Lung (tissue), 16 donors: Measurements from ENCODE around the gene CCL22. TPM values are rescaled to one million over a fixed set of nuclear protein-coding genes. Genes with fewer than 3 reads are reported as not detected.

Experiments
- ATAC-seq: fragments of 200-7000 bp; cut with Tn5 transposase; one replicate; pipeline ENCODE4 v1.9.1; 2020; ENCODE audit warnings: moderate number of reproducible peaks; ENCODE audit not compliant: insufficient read depth, low FRiP score
- DNase-seq, 3 donors: peaks; one replicate each; pipeline ENCODE4 v3.0.0-alpha.2; 2013 to 2017
- H3K27ac ChIP-seq, 2 donors: one replicate each; pipeline ENCODE4 v1.5.1; 2013; ENCODE audit warnings: mild to moderate bottlenecking in 2 of 2, moderate library complexity in 2 of 2, control low read depth in 1 of 2, inconsistent platforms in 1 of 2, low read depth in 1 of 2, low read length in 1 of 2
- H3K27me3 ChIP-seq, 3 donors: one replicate each; pipeline ENCODE4 v1.5.1; 2013; ENCODE audit warnings: low read length in 2 of 3; ENCODE audit not compliant: control insufficient read depth in 3 of 3, insufficient read depth in 3 of 3
- H3K36me3 ChIP-seq, 4 donors: one replicate each; pipeline ENCODE4 v1.5.1; 2013; ENCODE audit warnings: low read length in 4 of 4, mild to moderate bottlenecking in 1 of 4, moderate library complexity in 1 of 4; ENCODE audit not compliant: control insufficient read depth in 4 of 4, insufficient read depth in 4 of 4
- H3K4me1 ChIP-seq, 5 donors: one replicate each; pipeline ENCODE4 v1.5.1; 2013; ENCODE audit warnings: low read length in 5 of 5, mild to moderate bottlenecking in 2 of 5, moderate library complexity in 1 of 5; ENCODE audit not compliant: control insufficient read depth in 5 of 5, insufficient read depth in 5 of 5
- H3K4me3 ChIP-seq: one replicate; pipeline ENCODE4 v1.5.1; 2013; ENCODE audit warnings: mild to moderate bottlenecking, control low read depth, moderate library complexity
- H3K9ac ChIP-seq, 2 donors: one replicate each; pipeline ENCODE4 v1.5.1; 2013; ENCODE audit warnings: low read length in 2 of 2, control low read depth in 1 of 2; ENCODE audit not compliant: insufficient read depth in 1 of 2
- H3K9me3 ChIP-seq, 4 donors: one replicate each; pipeline ENCODE4 v1.5.1; 2013; ENCODE audit warnings: low read length in 3 of 4, mild to moderate bottlenecking in 1 of 4, moderate library complexity in 1 of 4; ENCODE audit not compliant: control insufficient read depth in 4 of 4, insufficient read depth in 3 of 4
- CTCF ChIP-seq: IDR thresholded peaks from 2 replicates; pipeline ENCODE4 v1.5.1; 2012; ENCODE audit warnings: mild to moderate bottlenecking; ENCODE audit errors: control extremely low read depth, extremely low read depth
- WGBS, 2 donors: extraction: QIAGEN DNeasy Blood & Tissue Kit; methylation state at CpG; one replicate each; pipeline ENCODE4 v1.1.7; 2013; 5-methylcytosine and 5-hydroxymethylcytosine counted together
- long read RNA-seq, 5 donors: transcript quantifications; one replicate each; lab custom pipeline, GENCODE V29; 2026
- polyA plus RNA-seq, 2 donors: library from polyadenylated mRNA; stranded (reverse); fragments of 200-250 nt; gene quantifications; one replicate each; pipeline ENCODE4 v1.2.1, GENCODE V29; 2013
- total RNA-seq, 2 donors: library from RNA; depleted of rRNA in 1 of 2; stranded (reverse); fragments of >200 nt in 1 of 2; gene quantifications; one replicate each; pipeline ENCODE4 v1.2.1, GENCODE V29; 2014 to 2021
- donor health status: control.
- donor health status: control.
- donor health status: Bipolar disorder and iron deficiency.
- donor health status: healthy.
- donor health status: DM: yes; HTN: yes; CAD: no.

Gene CCL22
- 1 to 10 TPM in 1 of 2 donors, under 1 TPM in 1; 0.43 to 3.1 TPM for total RNA-seq
- 1 to 10 TPM in 1 of 2 donors, under 1 TPM in 1; 0.65 to 1.8 TPM for polyA plus RNA-seq
- long read RNA-seq, donor 1: 0 reads
- long read RNA-seq, donor 2: 0 reads
- long read RNA-seq, donor 3: 0 reads
- long read RNA-seq, donor 4: 0 reads
- long read RNA-seq, donor 5: 0 reads

- Histone ChIP-seq H3K27ac (no peak within 1 kb of the TSS), H3K9ac (no peak within 1 kb of the TSS), H3K27me3 (no peaks in the 10 kb centered on the region), H3K9me3 (no peaks in the 10 kb centered on the region), H3K4me1 (no peaks in the 10 kb centered on the region), H3K36me3 (no peaks in the 10 kb centered on the region), H3K4me3 (no peak within 1 kb of the TSS)
- DNase-seq: no peak
- no peak for ATAC-seq
- no peak for TF ChIP-seq CTCF
- 80% methylated on average over 9 of the region's 9 CpGs for WGBS, 2 donors
These were observed at the start of gene CCL22 for GRCh38 chr16:57358527-57359095. Gene CCL22, plus strand, starts transcription at chr16:57358783. Its CDS starts 34 bp downstream, at chr16:57358817.

- Histone ChIP-seq H3K27me3 (peaks cover 0 to 7% (median 0%) of the 10 kb centered on the region in 3 donors), H3K9me3 (no peaks in the 10 kb centered on the region), H3K9ac (no peak overlapping the region), H3K4me1 (peaks cover 0 to 2% (median 0%) of the 10 kb centered on the region in 5 donors), H3K36me3 (no peaks in the 10 kb centered on the region), H3K27ac (no peak overlapping the region), H3K4me3 (no peak overlapping the region)
- TF ChIP-seq CTCF: no peak
- ATAC-seq (no peak), DNase-seq (no peak)
- WGBS, 2 donors: 63% methylated on average over 4 of the region's 4 CpGs
These were observed 47.8 kb upstream of the CCL22 start for GRCh38 chr16:57310801-57311200.

- no peaks in the 10 kb centered on the region for H3K9me3 ChIP-seq
- TF ChIP-seq CTCF: no peak
- H3K27me3 ChIP-seq: peaks cover 0 to 7% (median 0%) of the 10 kb centered on the region in 3 donors
- H3K27ac ChIP-seq: no peak overlapping the region
- ATAC-seq (no peak), DNase-seq (no peak)
- H3K9ac ChIP-seq: no peak overlapping the region
- no peaks in the 10 kb centered on the region for H3K36me3 ChIP-seq
- H3K4me1 ChIP-seq: peaks cover 0 to 12% (median 0%) of the 10 kb centered on the region in 5 donors
- 88 to 93% methylated on average over 2 of the region's 2 CpGs for WGBS, 2 donors
- no peak overlapping the region for H3K4me3 ChIP-seq
These were observed 45.1 kb upstream of the CCL22 start for GRCh38 chr16:57313509-57313908.
